RWPE1 (cell line): ENCODE measurements around the gene PRR15L.
A peak's percentile ranks its signal among the peaks of the same experiment; 100 is the strongest.

Source experiments
- CTCF ChIA-PET: fragments of 350-600 bp; sonication (Branson Sonifier 250); formaldehyde crosslinking; extraction: SDS; loops from one replicate; lab custom pipeline; 2021; lab: Yijun Ruan, JAX
- POLR2A ChIA-PET: fragments of 400-600 bp; formaldehyde crosslinking; extraction: SDS; loops from one replicate; lab custom pipeline; 2020; ENCODE audit warnings: antibody characterized with exemption; ENCODE audit not compliant: low non-redundant PET; lab: Yijun Ruan, JAX
- DNase-seq: peaks from one replicate; pipeline ENCODE4 v3.0.0; 2012; ENCODE audit warnings: low spot score
- H3K27ac ChIP-seq: fragments of 450-650 bp; 2 replicates; pipeline ENCODE4 v1.5.1; 2017
- TF ChIP-seq, protein P1 (sequence below): fragments of 450-650 bp; conservative IDR thresholded peaks from 2 replicates; pipeline ENCODE4 v1.5.1; 2017; ENCODE audit warnings: low read depth, mild to moderate bottlenecking

Gene PRR15L

DNA sequence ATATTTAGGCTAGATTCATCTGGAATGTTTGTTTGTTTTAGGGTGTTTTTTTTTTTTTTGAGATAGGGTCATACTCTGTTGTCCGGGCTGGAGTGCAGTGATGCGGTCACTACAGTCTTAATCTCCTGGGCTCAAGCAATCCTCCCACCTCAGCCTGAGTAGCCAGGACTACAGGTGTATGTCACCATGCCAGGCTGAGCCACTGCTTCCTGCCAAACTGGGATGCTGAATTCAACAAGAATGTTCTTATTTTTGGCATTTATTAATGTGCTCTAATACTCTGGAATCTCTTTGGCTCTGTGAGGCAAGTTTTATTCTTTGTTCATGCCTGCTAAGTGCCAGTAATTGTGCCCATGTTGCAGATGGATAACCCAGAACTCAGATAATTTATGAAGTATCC lies 40.1 kb downstream of the PRR15L start:
- TF ChIP-seq, protein P1, sequence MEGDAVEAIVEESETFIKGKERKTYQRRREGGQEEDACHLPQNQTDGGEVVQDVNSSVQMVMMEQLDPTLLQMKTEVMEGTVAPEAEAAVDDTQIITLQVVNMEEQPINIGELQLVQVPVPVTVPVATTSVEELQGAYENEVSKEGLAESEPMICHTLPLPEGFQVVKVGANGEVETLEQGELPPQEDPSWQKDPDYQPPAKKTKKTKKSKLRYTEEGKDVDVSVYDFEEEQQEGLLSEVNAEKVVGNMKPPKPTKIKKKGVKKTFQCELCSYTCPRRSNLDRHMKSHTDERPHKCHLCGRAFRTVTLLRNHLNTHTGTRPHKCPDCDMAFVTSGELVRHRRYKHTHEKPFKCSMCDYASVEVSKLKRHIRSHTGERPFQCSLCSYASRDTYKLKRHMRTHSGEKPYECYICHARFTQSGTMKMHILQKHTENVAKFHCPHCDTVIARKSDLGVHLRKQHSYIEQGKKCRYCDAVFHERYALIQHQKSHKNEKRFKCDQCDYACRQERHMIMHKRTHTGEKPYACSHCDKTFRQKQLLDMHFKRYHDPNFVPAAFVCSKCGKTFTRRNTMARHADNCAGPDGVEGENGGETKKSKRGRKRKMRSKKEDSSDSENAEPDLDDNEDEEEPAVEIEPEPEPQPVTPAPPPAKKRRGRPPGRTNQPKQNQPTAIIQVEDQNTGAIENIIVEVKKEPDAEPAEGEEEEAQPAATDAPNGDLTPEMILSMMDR = no peak
- DNase-seq = no peak
- ChIA-PET CTCF (interaction anchor here (0.8 kb wide), 1 partner anchor 30 kb away, joined by 5 read pairs; no protein-coding TSS in a partner anchor), POLR2A (interaction anchor here (0.6 kb wide), 1 partner anchor 1699 kb away, joined by 4 read pairs; no protein-coding TSS in a partner anchor)
- no peak overlapping the region for H3K27ac ChIP-seq

DNA sequence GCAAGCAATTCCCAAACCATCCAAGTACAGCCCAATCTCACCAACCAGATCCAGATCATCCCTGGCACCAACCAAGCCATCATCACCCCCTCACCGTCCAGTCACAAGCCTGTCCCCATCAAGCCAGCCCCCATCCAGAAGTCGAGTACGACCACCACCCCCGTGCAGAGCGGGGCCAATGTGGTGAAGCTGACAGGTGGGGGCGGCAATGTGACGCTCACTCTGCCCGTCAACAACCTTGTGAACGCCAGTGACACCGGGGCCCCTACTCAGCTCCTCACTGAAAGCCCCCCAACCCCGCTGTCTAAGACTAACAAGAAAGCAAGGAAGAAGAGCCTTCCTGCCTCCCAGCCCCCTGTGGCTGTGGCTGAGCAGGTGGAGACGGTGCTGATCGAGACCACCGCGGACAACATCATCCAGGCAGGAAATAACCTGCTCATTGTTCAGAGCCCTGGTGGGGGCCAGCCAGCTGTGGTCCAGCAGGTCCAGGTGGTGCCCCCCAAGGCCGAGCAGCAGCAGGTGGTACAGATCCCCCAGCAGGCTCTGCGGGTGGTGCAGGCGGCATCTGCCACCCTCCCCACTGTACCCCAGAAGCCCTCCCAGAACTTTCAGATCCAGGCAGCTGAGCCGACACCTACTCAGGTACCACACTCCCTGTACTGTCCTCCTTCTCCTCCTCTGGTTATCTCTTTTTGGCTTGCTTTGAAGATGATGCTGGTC lies 41.0 kb downstream of the PRR15L start:
- CTCF ChIA-PET = interaction anchor here (0.8 kb wide), 1 partner anchor 30 kb away, joined by 5 read pairs; no protein-coding TSS in a partner anchor

DNA sequence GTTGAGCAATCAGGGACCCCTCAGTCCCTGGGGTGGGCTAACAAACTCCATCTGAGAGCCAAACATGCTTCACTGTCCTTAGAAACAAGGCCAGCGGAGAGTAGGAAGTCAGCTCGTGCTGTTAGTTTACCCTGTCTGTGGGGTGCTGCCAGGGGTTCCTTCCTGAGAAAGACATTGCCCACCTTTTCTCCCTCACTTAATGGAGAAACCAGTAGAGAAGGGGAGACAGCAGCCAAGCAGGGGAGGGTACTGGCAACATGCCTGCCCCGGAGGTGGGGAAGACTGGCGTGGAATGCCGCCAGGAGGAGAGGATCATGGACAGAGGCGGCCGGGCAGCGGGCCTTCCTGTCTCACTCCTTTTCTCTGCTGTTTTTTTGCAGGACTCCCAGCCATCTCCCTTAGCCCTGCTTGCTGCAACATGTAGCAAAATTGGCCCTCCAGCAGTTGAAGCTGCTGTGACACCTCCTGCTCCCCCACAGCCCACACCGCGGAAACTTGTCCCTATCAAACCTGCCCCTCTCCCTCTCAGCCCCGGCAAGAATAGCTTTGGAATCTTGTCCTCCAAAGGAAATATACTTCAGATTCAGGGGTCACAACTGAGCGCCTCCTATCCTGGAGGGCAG lies 41.8 kb downstream of the PRR15L start:
- H3K27ac ChIP-seq = peak overlapping the region; percentile 72
- TF ChIP-seq, protein P1 = no peak
- DNase-seq = no peak
- CTCF ChIA-PET = no interaction called here
- POLR2A ChIA-PET = interaction anchor here (0.5 kb wide), 1 partner anchor 37 kb away, joined by 3 read pairs; no protein-coding TSS in a partner anchor

More for the DNA sequence above, 41.0 kb downstream of the PRR15L start:
- H3K27ac ChIP-seq = peak overlapping the region; percentile 72
- TF ChIP-seq, protein P1 = no peak
- POLR2A ChIA-PET = interaction anchor here (0.6 kb wide), 1 partner anchor 1700 kb away, joined by 4 read pairs; no protein-coding TSS in a partner anchor
- DNase-seq = no peak

DNA sequence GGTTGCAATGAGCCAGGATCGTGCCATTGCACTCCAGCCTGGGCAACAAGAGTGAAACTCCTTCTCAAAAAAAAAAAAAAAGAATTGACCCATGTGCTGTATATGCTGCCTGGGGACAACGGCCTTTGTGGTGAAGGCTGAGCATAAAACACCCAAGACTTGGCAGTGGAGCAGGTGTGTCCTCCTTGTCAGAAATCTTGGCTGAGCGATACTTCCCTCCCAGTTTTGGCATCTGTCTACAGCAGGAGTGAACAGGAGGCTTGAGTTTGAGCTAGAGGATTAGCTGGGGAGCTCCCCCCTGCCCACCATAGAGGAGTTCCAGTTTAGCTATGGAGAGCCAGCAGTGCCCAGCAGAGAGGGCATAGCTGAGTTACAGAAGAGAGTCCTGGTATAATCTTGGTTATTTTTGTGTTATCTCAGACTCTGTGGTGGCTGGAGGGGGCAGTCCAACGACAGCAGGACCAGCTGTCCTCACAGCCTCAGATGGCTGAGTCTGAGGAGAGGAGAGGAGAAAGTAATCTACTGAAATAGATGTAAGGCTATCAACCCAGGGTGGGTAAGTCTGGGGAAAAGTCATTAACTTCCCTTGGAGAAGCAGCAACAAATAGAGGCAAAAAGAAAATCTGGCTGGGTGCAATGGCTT lies 43.3 kb downstream of the PRR15L start:
- ChIA-PET CTCF (interaction anchor here (0.5 to 1.2 kb wide), 3 partner anchors 33 to 911 kb away, joined by 3 to 5 read pairs (median 3); no protein-coding TSS in a partner anchor), POLR2A (interaction anchor here (0.6 kb wide), 1 partner anchor 29 kb away, joined by 3 read pairs; no protein-coding TSS in a partner anchor)
- DNase-seq = no peak
- peak overlapping the region; percentile 72 for H3K27ac ChIP-seq
- TF ChIP-seq, protein P1 = no peak

DNA sequence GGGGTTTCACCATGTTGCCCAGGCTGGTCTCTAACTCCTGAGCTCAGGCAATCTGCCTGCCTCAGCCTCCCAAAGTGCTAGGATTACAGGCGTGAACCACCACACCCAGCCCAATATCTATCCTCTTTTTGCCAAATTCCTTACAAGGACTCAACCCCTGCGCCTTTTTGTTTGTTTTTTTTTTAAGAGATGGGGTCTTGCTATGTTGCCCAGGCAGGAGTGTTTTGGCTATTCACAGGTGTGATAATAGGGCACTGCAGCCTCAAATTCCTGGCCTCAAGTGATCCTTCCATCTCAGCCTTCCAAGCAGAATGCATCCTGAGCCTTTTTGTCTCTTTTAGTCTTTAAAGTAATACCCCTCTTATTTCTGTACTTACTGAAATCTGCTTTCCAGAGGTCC lies 44.6 kb downstream of the PRR15L start:
- ChIA-PET CTCF (interaction anchor here (1.1 kb wide), 1 partner anchor 28 kb away, joined by 3 read pairs; the partner anchor contains the start of gene PNPO), POLR2A (no interaction called here)
- H3K27ac ChIP-seq = 0 out of 2 replicates have a peak overlapping the region, but pooled peaks have one; percentile 10
- TF ChIP-seq, protein P1 = no peak
- no peak for DNase-seq

DNA sequence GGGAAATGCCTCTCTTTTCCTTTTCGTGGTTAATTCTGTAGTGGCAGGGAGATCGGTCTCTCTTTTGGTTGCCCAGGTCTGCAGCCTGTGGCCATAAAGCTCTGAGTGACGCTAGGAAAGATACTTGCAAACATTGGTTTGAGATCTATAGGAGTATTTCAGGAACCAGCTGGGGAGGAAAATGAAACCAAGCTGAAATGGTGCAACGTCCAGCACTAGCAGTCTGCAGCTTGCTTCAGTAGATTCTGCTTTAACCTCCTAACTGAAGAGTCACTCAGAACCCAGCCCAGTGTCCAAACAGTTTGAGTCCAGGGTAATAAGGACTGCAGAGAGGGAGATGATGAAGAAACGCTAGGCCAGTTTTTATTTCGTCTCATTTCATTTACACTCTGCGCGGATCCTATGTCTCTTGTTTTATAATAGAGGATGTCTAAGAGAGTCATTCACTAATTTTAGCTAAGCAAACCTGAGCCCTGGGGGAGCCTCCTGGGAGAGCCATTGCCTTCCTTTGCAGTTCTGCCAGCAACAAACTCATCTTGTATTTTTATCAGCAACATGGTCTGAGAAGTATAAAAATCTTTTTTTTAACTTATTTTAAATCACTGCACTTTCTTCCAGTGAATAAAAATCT lies 49.6 kb downstream of the PRR15L start:
- POLR2A ChIA-PET = interaction anchor here (0.5 kb wide), 1 partner anchor 1150 kb away, joined by 3 read pairs; no protein-coding TSS in a partner anchor

More for the DNA sequence above, 49.6 kb downstream of the PRR15L start:
- CTCF ChIA-PET = no interaction called here
- no peak overlapping the region for H3K27ac ChIP-seq
- no peak for DNase-seq
- TF ChIP-seq, protein P1 = no peak
